Caco-2 (cell line): ENCODE data around the gene NOVA2. TPM values are rescaled to one million over a fixed set of nuclear protein-coding genes. Genes with fewer than 3 reads are reported as not detected.

Experiments used
- BruUV-seq: library from RNA; stranded (reverse); fragments of 400-500 nt; replicated peaks from 2 replicates; lab custom pipeline; 2021; lab: Mats Ljungman, UMichigan
- CTCF ChIA-PET: fragments of 300-600 bp; sonication (Branson Sonifier 250); formaldehyde crosslinking; loops from one replicate; lab custom pipeline; 2022; ENCODE audit warnings: antibody characterized with exemption; lab: Charles Lee
- POLR2A ChIA-PET: fragments of 300-600 bp; sonication (Branson Sonifier 250); formaldehyde crosslinking; loops from one replicate; lab custom pipeline; 2022; ENCODE audit warnings: antibody characterized with exemption; lab: Charles Lee
- DNase-seq, 2 experiments: peaks; one replicate each; pipeline versions ENCODE4 v3.0.0 to v3.0.0-alpha.2; 2020 to 2022
- H3K27me3 ChIP-seq: replicated peaks from 2 replicates; pipeline ENCODE4 v1.6.0; 2011; ENCODE audit warnings: low read length; ENCODE audit not compliant: control insufficient read depth, insufficient read depth
- H3K36me3 ChIP-seq: 2 replicates; pipeline ENCODE4 v1.5.1; 2011; ENCODE audit warnings: low read length; ENCODE audit not compliant: control insufficient read depth, insufficient read depth
- H3K4me1 ChIP-seq: fragments of 250-450 bp; sonication (Bioruptor Pico); 2 replicates; pipeline ENCODE4 v1.5.1; 2020; ENCODE audit warnings: mild to moderate bottlenecking
- H3K4me3 ChIP-seq: 2 replicates; pipeline ENCODE4 v1.5.1; 2011; ENCODE audit warnings: low read depth, mild to moderate bottlenecking, control low read depth, low read length
- H3K9me3 ChIP-seq: fragments of 250-450 bp; sonication (Bioruptor Pico); 2 replicates; pipeline ENCODE4 v1.5.1; 2020; ENCODE audit warnings: mild to moderate bottlenecking, moderate library complexity
- H3K27ac Mint-ChIP-seq: one replicate; pipeline ENCODE4 v1.8.0; 2022; ENCODE audit warnings: mixed read lengths; ENCODE audit not compliant: unreplicated experiment
- H3K27me3 Mint-ChIP-seq: one replicate; pipeline ENCODE4 v1.8.0; 2022; ENCODE audit warnings: mixed read lengths; ENCODE audit not compliant: insufficient read depth, unreplicated experiment
- H3K36me3 Mint-ChIP-seq: one replicate; pipeline ENCODE4 v1.8.0; 2022; ENCODE audit warnings: mild to moderate bottlenecking, mixed read lengths; ENCODE audit not compliant: insufficient read depth, unreplicated experiment
- H3K4me1 Mint-ChIP-seq: one replicate; pipeline ENCODE4 v1.8.0; 2022; ENCODE audit warnings: low read depth, mixed read lengths; ENCODE audit not compliant: unreplicated experiment
- H3K4me3 Mint-ChIP-seq: one replicate; pipeline ENCODE4 v1.8.0; 2022; ENCODE audit warnings: mild to moderate bottlenecking, moderate library complexity, mixed read lengths; ENCODE audit not compliant: unreplicated experiment
- H3K9me3 Mint-ChIP-seq: one replicate; pipeline ENCODE4 v1.8.0; 2022; ENCODE audit warnings: mixed read lengths; ENCODE audit not compliant: unreplicated experiment
- CTCF ChIP-seq, 2 experiments: fragments of 200-600 bp in 1 of 2; IDR thresholded peaks; 1 replicate in 1 of 2; 2 replicates in 1 of 2; pipeline versions ENCODE4 v1.5.1 to v1.8.0; 2011 to 2022; ENCODE audit warnings: antibody characterized with exemption in 1 of 2, control low read depth in 1 of 2, inconsistent platforms in 1 of 2, low read depth in 1 of 2, low read length in 1 of 2, mild to moderate bottlenecking in 1 of 2, moderate library complexity in 1 of 2; ENCODE audit not compliant: insufficient read depth in 1 of 2, severe bottlenecking in 1 of 2, unreplicated experiment in 1 of 2
- intact Hi-C: fragments of 100-400 bp; cut with micrococcal nuclease; formaldehyde crosslinking; loops from one replicate; pipeline ENCODE4 v1.10.0; 2022; ENCODE audit not compliant: unreplicated experiment
- total RNA-seq: library from RNA; stranded (reverse); gene quantifications from 2 replicates; pipeline ENCODE4 v1.2.3, GENCODE V29; 2022

The NOVA2 gene
- total RNA-seq, 1 experiment from 2014 or later: 0.05 TPM

- Histone ChIP-seq H3K4me1 (0 out of 2 replicates have a peak, but pooled peaks cover 7% of the 10 kb centered on the region), H3K9me3 (no peaks in the 10 kb centered on the region), H3K27me3 (no peaks in the 10 kb centered on the region; the same call in 1 of the 2 replicates), H3K36me3 (no peaks in the 10 kb centered on the region), H3K4me3 (no peak overlapping the region)
- Mint-ChIP-seq H3K27me3 (peaks cover 3% of the 10 kb centered on the region), H3K27ac (no peak overlapping the region), H3K9me3 (peaks cover 3% of the 10 kb centered on the region), H3K4me1 (peaks cover 10% of the 10 kb centered on the region), H3K36me3 (no peaks in the 10 kb centered on the region), H3K4me3 (no peak overlapping the region)
- BruUV-seq: no TSS peak
- CTCF ChIA-PET: interaction anchor here (2.4 kb wide), 1 partner anchor 56 kb away, joined by 10 read pairs; no protein-coding TSS in a partner anchor
- POLR2A ChIA-PET: no interaction called here
- TF ChIP-seq CTCF (IDR thresholded peaks at IDR 0.05; ENCODE audit: insufficient read depth in 1 of 2, low read depth in 1 of 2, low read length in 1 of 2, severe bottlenecking in 1 of 2, unreplicated experiment in 1 of 2): no peak
- intact Hi-C loops: no loop called here
- DNase-seq: no peak
Observed at GRCh38 chr19:46020819-46021125, 47.1 kb upstream of the NOVA2 start.

- ChIA-PET CTCF (interaction anchor here (0.7 to 1.2 kb wide), 3 partner anchors 9 to 237 kb away, joined by 3 to 5 read pairs (median 5); partner anchors contain the start of gene DMPK), POLR2A (no interaction called here)
- intact Hi-C loops: loop anchor here (5.0 to 10.0 kb wide), 3 partner anchors 92 to 204 kb away; partner anchors contain the start of gene RSPH6A
- BruUV-seq: no TSS peak
- no peak overlapping the region for H3K27ac Mint-ChIP-seq
- no peak for DNase-seq
- H3K9me3 ChIP-seq: no peaks in the 10 kb centered on the region
- no peak for TF ChIP-seq CTCF (IDR thresholded peaks at IDR 0.05; ENCODE audit: insufficient read depth in 1 of 2, low read depth in 1 of 2, low read length in 1 of 2, severe bottlenecking in 1 of 2, unreplicated experiment in 1 of 2)
- peaks cover 19% of the 10 kb centered on the region for H3K4me1 ChIP-seq
- peaks cover 6% of the 10 kb centered on the region for H3K36me3 Mint-ChIP-seq
- no peaks in the 10 kb centered on the region for H3K9me3 Mint-ChIP-seq
- peaks cover 8% of the 10 kb centered on the region for H3K27me3 Mint-ChIP-seq
- H3K27me3 ChIP-seq: no peaks in the 10 kb centered on the region; the same call in 1 of the 2 replicates
- H3K36me3 ChIP-seq: no peaks in the 10 kb centered on the region
- no peak overlapping the region for H3K4me3 Mint-ChIP-seq
- H3K4me3 ChIP-seq: no peak overlapping the region
- peaks cover 21% of the 10 kb centered on the region for H3K4me1 Mint-ChIP-seq
Observed at GRCh38 chr19:46019270-46019669, 45.6 kb upstream of the NOVA2 start.

GRCh38 chr19:46018729-46019251, 45.1 kb upstream of the NOVA2 start:
- H3K36me3 Mint-ChIP-seq: peaks cover 6% of the 10 kb centered on the region
- H3K4me3 ChIP-seq: no peak overlapping the region
- ChIA-PET CTCF (interaction anchor here (0.6 to 1.2 kb wide), 3 partner anchors 10 to 117 kb away, joined by 3 to 5 read pairs (median 3); no protein-coding TSS in a partner anchor), POLR2A (no interaction called here)
- no peak for TF ChIP-seq CTCF (IDR thresholded peaks at IDR 0.05; ENCODE audit: insufficient read depth in 1 of 2, low read depth in 1 of 2, low read length in 1 of 2, severe bottlenecking in 1 of 2, unreplicated experiment in 1 of 2)
- peaks cover 20% of the 10 kb centered on the region for H3K4me1 ChIP-seq
- BruUV-seq: no TSS peak
- H3K9me3 Mint-ChIP-seq: no peaks in the 10 kb centered on the region
- H3K27ac Mint-ChIP-seq: no peak overlapping the region
- no peak for DNase-seq
- no peaks in the 10 kb centered on the region for H3K36me3 ChIP-seq
- intact Hi-C loops: loop anchor here (5.0 to 10.0 kb wide), 3 partner anchors 91 to 204 kb away; partner anchors contain the start of gene RSPH6A
- H3K4me3 Mint-ChIP-seq: no peak overlapping the region
- peaks cover 8% of the 10 kb centered on the region for H3K27me3 Mint-ChIP-seq
- peaks cover 21% of the 10 kb centered on the region for H3K4me1 Mint-ChIP-seq
- H3K27me3 ChIP-seq: no peaks in the 10 kb centered on the region; the same call in 1 of the 2 replicates
- H3K9me3 ChIP-seq: no peaks in the 10 kb centered on the region
